Fibroblast of skin of left biceps (primary cell): ENCODE results near the gene CTNNA1.
"Not testable (repeated sequence)": the region's sequence is repeated elsewhere in the genome, so short reads cannot be mapped to it uniquely, and the experiment has no call there.

Experiments used
- DNase-seq, 2 experiments: peaks; one replicate each; pipeline ENCODE4 v3.0.0-alpha.2; 2013; ENCODE audit warnings: low read depth in 2 of 2

The CTNNA1 gene

DNA sequence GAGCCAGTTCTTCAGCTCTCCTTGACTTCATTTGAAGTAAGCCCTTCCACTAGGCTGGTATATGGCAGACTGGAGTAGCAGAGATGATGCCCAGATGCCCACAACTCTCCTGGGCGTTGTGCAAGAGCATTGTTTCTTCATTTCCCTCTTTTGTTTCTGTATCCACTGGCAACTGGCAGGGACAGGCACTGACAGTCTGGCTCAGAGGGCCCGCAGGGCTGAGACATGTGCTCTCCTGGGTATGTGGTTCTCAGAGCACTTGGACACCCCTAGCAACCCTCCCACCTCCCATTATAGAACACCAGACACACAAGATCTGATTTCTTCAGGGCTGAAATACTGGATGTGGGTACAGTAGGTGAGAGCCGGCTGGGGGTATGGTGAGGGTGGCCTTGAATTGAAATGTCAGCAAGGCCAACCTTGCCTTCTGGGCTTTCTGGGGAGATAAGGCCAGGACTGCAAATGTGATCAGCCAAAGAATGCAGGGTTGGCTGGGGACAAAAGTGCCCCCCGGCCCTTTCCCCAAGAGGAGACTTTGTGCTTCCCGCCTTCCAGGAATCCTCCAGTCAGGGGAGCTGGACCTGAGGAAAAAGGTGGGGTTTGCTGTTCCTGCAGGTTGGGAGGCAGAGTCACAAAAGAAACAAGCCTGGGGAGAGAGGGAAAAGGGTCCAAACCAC lies 28.6 kb upstream of the CTNNA1 start:
- no peak for DNase-seq

DNA sequence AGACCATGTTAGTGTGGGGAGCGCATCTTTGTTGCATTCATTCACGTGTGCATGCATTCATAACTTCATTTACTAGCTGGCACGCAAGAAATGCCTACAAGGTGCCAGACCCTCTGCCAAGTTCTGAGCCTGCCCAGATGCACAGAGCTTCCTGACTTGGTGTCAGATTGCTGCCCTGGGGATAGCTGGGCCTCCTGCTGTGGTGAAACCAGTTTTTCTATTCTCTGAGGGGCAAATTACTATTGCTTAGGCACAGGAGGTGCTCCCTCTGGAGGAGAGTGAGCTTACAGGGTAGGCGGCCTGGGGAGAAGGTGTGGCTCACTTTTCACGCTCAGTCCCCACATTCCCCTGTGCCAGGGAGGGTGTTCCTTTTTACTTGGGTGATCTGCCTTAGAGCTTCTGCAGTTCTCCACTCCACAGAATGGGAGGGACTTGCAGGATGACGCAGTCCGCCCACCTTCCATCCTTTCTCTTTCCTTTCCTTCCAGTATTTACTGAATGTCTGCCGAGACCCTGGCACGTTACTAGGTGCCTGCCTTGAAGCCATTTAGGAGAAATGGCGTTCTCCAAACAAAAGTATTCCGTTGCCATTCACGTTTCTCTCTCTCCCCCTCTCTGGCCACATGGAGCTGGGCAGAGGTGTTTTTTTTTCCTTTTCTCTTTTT lies 27.9 kb upstream of the CTNNA1 start:
- no peak for DNase-seq

DNA sequence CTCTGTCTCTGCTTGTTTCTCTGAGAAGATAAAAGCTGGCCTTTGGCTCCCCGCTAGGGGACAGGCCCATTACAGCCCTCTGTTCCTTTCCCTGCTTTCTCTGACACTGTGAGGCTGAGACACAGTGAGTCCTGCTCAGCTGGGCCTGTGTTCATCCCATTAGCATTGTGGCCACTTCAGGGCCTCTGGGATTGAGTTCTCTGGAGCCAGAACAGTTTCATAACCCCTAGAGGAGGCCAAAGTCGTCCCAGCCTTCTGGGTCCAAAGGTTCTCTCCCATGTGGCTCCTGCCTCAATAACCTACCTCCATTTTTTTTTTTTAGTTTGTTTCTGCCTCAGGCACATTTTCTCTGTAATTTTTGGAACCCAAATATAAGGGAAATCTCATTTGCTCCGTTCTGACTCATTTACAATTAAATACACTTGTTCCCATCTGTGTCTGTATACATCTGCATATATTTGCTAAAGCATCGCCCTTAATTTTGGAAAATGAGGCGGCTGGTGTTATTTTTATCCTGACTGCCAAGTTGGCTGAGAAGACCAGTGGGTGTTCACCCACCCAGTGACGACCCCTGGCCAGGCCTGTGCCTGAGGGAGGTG lies 27.3 kb upstream of the CTNNA1 start:
- DNase-seq: no peak

DNA sequence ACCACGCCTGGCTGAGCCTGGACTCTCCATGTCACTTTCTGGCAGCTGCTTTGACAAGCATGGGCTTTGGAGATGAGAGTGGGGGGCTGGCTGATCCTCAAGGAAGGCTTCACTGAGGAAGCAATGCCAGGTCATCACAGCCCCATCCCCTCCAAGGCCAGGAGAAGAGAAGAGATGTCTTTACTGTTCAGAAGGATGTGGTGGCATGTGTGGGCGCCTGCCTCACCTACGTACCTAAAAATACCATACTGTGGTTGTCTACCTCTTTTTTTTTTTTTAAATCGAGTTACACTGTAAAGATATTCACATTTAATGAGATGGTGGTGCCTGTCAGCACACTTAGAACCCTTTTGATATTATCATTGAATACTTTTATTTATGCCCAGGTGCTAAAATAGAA lies 26.4 kb upstream of the CTNNA1 start:
- DNase-seq: no peak

- not testable (repeated sequence) for DNase-seq
Measured at GRCh38 chr5:138730496-138730895, 22.7 kb upstream of the CTNNA1 start.

DNA sequence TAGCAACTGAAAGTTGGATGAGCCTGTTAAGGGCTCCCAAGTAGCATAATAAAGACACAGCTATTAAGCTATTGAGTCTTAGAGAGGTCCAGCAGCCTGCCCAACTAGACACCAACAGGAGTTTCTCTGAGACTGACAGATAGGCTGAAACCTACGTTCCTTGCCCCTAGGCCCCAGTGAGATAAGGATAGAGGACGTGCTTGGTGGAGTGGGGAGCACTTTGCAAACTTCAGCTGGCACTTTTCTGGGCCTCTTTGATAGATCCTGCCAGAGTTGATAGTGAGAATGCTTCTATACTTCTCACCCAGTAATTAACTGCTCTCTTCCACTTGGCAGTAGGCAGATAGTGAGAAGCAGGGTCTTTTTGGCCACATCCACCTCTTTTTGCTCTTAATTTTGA lies 20.8 kb upstream of the CTNNA1 start:
- no peak for DNase-seq

- no peak for DNase-seq
Measured at GRCh38 chr5:138732933-138733332, 20.3 kb upstream of the CTNNA1 start.

DNA sequence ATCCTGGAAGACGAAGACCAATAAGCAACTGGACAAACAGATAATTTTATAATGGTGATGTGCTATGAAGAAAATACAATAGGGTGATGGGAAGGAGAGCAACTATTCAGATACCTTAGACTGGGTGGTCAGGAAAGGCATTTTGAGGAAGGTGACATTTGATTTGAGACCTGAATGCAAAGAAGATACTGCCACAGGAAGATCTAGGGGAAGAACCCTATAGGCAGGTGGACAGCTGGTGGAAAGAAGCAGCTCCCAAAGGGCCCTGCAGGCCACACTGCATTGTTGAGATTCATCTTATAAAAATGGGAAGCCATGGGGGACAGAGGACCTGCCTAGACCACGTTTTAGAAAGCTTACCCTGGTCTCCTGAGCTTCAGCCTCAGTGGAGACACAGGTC lies 19.7 kb upstream of the CTNNA1 start:
- no peak for DNase-seq

GRCh38 chr5:138736293-138736692 lies 16.9 kb upstream of the CTNNA1 start:
- DNase-seq: no peak

- no peak for DNase-seq
Measured at GRCh38 chr5:138737494-138738265, 15.5 kb upstream of the CTNNA1 start.

GRCh38 chr5:138738399-138738798 lies 14.8 kb upstream of the CTNNA1 start:
- no peak for DNase-seq

DNA sequence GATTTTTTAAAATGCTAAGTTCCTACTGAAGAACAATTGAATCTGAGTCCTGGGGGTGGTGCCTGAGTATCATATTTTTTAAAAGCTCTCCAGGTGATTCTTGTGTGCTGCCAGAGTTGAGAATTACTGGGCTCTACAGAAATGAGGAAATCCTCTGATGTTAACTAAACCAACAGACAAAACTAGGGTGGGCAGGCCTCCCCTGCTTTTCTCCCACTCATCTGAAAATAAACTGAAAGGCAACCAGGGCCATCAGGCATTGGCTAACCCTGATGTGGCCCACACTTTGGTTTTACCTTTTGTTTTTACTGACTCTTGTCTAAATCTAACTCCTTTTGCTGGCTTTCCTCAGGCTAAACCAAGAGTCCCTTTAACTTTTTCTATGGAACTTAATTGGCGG lies 13.3 kb upstream of the CTNNA1 start:
- no peak for DNase-seq

DNA sequence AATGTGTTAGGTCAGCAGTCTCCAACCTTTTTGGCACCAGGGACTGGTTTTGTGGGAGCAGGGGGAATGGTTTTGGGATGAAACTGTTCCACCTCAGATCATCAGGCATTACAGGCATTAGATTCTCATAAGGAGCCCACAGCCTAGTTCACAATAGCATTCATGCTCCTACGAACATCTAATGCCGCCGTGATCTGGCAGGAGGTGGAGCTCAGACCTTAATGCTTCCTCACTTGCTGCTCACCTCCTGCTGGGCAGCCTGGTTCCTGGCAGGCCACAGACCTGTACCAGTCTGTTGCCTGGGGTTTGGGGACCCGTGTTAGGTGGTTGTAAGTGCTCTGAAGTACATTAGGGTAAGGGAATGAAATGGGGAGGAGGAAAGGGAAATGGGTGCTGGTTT lies 9.7 kb upstream of the CTNNA1 start:
- no peak for DNase-seq

- DNase-seq: no peak
Measured at GRCh38 chr5:138745268-138745667, 8.0 kb upstream of the CTNNA1 start.

DNA sequence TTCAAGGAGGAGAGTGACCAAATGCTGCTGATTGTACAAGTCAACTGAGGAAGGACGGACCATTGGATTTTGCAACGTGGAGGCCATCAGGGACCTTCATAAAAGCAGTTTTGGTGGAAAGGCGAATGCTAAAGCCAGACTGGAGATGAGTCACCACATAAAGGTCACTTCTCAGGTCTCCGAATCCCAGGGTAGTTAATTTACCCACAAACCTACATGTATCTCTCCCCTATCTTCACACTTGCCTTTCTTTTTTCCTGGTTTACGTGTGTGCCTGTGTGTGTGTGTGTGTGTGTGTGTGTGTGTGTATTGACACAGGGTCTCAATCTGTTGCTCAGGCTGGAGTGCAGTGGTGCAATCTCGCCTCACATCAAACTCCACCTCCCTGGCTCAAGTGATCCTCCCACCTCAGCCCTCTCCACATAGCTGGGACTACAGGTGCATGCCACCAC lies 4.6 kb upstream of the CTNNA1 start:
- DNase-seq: no peak

DNA sequence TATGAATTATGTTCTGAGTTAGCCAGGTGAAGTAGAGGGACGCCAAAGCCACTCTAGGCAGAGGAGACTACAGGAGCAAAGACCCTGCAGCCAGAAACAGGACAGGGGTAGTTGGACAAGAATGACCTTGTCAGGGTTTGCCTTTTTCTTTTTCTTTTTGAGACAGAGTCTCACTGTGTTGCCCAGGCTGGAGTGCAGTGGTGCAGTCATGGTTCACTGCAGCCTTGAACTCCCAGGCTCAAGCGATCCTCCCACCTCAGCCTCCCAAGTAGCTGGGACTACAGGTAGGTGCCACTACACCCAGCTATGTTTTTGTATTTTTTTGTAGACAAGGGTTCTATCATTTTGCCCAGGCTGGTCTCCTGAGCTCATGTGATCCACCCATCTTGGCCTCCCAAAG lies 1.9 kb upstream of the CTNNA1 start:
- not testable (repeated sequence) for DNase-seq

DNA sequence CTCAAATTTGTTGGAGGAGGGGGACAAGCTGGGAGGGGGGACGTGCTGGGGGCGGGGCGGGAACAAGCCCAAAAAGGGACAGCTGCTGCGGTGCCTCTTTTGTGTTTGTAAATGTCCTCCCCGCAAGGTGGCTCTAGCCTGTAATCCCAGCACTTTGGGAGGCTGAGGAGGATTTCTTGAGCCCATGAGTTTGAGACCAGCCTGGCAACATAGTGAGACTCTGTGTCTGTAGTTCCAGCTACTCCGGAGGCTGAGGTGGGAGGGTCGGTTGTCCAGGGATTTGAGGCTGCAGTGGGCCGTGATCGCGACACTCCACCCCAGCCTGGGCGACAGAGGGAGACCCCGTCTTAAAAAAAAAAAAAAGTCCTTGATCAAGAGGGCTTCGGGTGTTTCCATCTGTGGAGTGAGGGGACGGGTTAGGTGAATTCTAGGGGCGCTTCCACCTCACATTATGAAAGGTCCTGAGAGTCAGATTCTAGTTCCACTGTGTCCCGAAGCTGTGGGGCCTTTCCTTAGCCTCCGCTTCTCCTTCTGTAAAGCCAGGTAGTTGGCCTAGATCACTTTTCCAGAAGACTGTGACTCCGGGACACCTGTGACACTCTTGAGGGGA lies 779 bp upstream of the CTNNA1 start:
- no peak for DNase-seq

GRCh38 chr5:138753794-138754698 lies 821 bp downstream of the CTNNA1 start:
- DNase-seq: peak; percentile 46 to 55

DNA sequence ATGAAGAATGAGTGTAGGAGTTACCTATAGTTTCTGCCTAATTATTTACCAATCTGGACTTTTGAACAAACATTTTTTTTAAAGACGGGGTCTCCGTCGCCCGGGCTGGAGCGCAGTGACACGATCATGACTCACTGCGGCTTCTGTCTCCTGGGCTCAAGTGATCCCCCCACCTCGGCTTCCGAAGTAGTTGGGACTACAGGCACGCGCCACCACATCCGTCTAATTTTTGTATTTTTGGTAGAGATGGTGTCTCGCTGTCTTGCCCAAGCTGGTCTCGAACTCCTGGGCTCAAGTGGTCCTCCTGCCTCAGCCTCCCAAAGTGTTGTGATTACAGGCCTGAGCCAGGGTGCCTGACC lies 1.5 kb downstream of the CTNNA1 start:
- DNase-seq: no peak

- DNase-seq: no peak
Measured at GRCh38 chr5:138755084-138755748, 2.0 kb downstream of the CTNNA1 start.
